Skin epidermis (tissue), 12 donors: ENCODE results near the gene ALMS1.
"Not testable (repeated sequence)": the region's sequence is repeated elsewhere in the genome, so short reads cannot be mapped to it uniquely, and the experiment has no call there.

Experiments
- H3K27ac ChIP-seq, 21 experiments: fragments of 200-600 bp; sonication (generic) in 11 of 21; one replicate each; pipeline ENCODE4 v1.5.0; 2020; ENCODE audit warnings: mild to moderate bottlenecking in 3 of 21, inconsistent platforms in 2 of 21, moderate library complexity in 2 of 21
- H3K4me3 ChIP-seq, 7 experiments: fragments of 200-600 bp; sonication (generic) in 2 of 7; one replicate each; pipeline ENCODE4 v1.5.0; 2020; ENCODE audit warnings: inconsistent platforms in 2 of 7, mild to moderate bottlenecking in 2 of 7, moderate library complexity in 1 of 7

The ALMS1 gene

GRCh38 chr2:73487112-73487657 lies 101.5 kb downstream of the ALMS1 start:
- H3K4me3 ChIP-seq: no peak overlapping the region
- no peak overlapping the region for H3K27ac ChIP-seq

GRCh38 chr2:73488079-73488478 lies 102.4 kb downstream of the ALMS1 start:
- Histone ChIP-seq H3K4me3 (no peak overlapping the region), H3K27ac (no peak overlapping the region)

- no peak overlapping the region for H3K27ac ChIP-seq
- H3K4me3 ChIP-seq: no peak overlapping the region
Observed at GRCh38 chr2:73489053-73489452, 103.4 kb downstream of the ALMS1 start.

- no peak overlapping the region for H3K27ac ChIP-seq
- H3K4me3 ChIP-seq: no peak overlapping the region
Observed at GRCh38 chr2:73494031-73494430, 108.4 kb downstream of the ALMS1 start.

GRCh38 chr2:73503992-73504570 lies 118.4 kb downstream of the ALMS1 start:
- H3K27ac ChIP-seq: no peak overlapping the region
- H3K4me3 ChIP-seq: no peak overlapping the region

GRCh38 chr2:73504850-73505249 lies 119.2 kb downstream of the ALMS1 start:
- H3K4me3 ChIP-seq, H3K27ac ChIP-seq: not testable (repeated sequence)

GRCh38 chr2:73510470-73510869 lies 124.8 kb downstream of the ALMS1 start:
- not testable (repeated sequence) for H3K4me3 ChIP-seq, H3K27ac ChIP-seq

- H3K4me3 ChIP-seq: no peak overlapping the region
- H3K27ac ChIP-seq: no peak overlapping the region
Observed at GRCh38 chr2:73516033-73516432, 130.4 kb downstream of the ALMS1 start.

- Histone ChIP-seq H3K4me3 (no peak overlapping the region), H3K27ac (no peak overlapping the region)
Observed at GRCh38 chr2:73528688-73529087, 143.1 kb downstream of the ALMS1 start.

- not testable (repeated sequence) for H3K27ac ChIP-seq, H3K4me3 ChIP-seq
Observed at GRCh38 chr2:73530773-73531172, 145.1 kb downstream of the ALMS1 start.

- H3K4me3 ChIP-seq: no peak overlapping the region
- H3K27ac ChIP-seq: no peak overlapping the region
Observed at GRCh38 chr2:73532381-73532780, 146.7 kb downstream of the ALMS1 start.

GRCh38 chr2:73536133-73536840 lies 150.7 kb downstream of the ALMS1 start:
- Histone ChIP-seq H3K27ac (no peak overlapping the region), H3K4me3 (no peak overlapping the region)

- H3K27ac ChIP-seq, H3K4me3 ChIP-seq: not testable (repeated sequence)
Observed at GRCh38 chr2:73560875-73561274, 175.2 kb downstream of the ALMS1 start.

- Histone ChIP-seq H3K4me3 (no peak overlapping the region), H3K27ac (no peak overlapping the region)
Observed at GRCh38 chr2:73561422-73561821, 175.8 kb downstream of the ALMS1 start.

- Histone ChIP-seq H3K4me3 (no peak overlapping the region), H3K27ac (no peak overlapping the region)
Observed at GRCh38 chr2:73564986-73565385, 179.3 kb downstream of the ALMS1 start.

- H3K27ac ChIP-seq: no peak overlapping the region
- no peak overlapping the region for H3K4me3 ChIP-seq
Observed at GRCh38 chr2:73566288-73566878, 180.7 kb downstream of the ALMS1 start.

GRCh38 chr2:73575261-73575660 lies 189.6 kb downstream of the ALMS1 start:
- no peak overlapping the region for H3K27ac ChIP-seq

GRCh38 chr2:73582364-73582763 lies 196.7 kb downstream of the ALMS1 start:
- Histone ChIP-seq H3K4me3 (no peak overlapping the region), H3K27ac (no peak overlapping the region)

More at GRCh38 chr2:73575261-73575660, 189.6 kb downstream of the ALMS1 start:
- H3K4me3 ChIP-seq: no peak overlapping the region

- Histone ChIP-seq H3K4me3 (no peak overlapping the region), H3K27ac (no peak overlapping the region)
Observed at GRCh38 chr2:73588177-73588576, 202.5 kb downstream of the ALMS1 start.

GRCh38 chr2:73593680-73594079 lies 208.0 kb downstream of the ALMS1 start:
- Histone ChIP-seq H3K27ac (no peak overlapping the region), H3K4me3 (no peak overlapping the region)

GRCh38 chr2:73594251-73594650 lies 208.6 kb downstream of the ALMS1 start:
- H3K4me3 ChIP-seq: no peak overlapping the region
- no peak overlapping the region for H3K27ac ChIP-seq
